ENCODE data around the gene NUP35. TPM values are rescaled to one million over a fixed set of nuclear protein-coding genes. Genes with fewer than 3 reads are reported as not detected.
A peak's percentile ranks its signal among the peaks of the same experiment; 100 is the strongest.

The NUP35 gene
- total RNA-seq, 2 donors from 2014 or later = 4.0 to 6.2 TPM

DNA sequence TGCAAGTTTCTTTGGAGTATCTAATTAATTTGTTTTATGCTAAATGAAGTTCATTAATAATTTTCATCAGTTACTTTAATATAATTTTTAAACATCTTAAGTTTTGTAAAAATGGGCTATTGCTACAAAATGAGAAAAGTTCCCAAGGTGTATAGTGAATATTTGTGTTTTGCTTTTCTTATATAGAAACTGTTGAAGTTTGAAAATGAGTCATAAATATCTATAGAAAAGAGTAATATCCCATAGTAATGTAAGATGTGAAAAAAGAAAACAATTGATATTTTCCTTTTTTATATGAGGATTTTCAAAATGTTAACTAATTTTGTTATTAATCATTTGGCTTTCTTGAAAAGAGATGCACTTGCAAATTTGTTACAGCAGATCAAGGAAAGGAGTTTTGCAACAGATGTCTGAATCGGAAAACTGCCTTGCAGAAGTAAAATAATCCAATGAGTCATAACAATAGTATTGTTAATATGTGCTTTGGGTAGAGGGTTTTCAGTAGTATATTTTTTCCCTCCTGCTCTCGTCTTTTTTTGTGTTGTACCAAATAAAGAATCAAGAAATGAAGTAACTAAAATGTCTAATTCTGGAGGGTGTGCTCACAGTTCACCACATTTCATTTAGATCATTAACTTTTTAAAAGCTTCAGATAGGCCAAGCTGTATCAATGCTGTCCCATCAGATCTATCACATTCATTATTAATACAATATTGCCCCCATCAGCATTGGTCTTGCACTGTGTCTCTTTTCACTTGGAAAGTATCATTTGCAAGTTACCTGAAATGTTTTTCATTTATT lies 30.2 kb upstream of the NUP35 start:
- DNase-seq (no peak), ATAC-seq (no peak)
- no peaks in the 10 kb centered on the region for H3K4me1 ChIP-seq
- no peak overlapping the region for H3K27ac ChIP-seq
- no peaks in the 10 kb centered on the region for H3K27me3 ChIP-seq
- TF ChIP-seq, protein P1, sequence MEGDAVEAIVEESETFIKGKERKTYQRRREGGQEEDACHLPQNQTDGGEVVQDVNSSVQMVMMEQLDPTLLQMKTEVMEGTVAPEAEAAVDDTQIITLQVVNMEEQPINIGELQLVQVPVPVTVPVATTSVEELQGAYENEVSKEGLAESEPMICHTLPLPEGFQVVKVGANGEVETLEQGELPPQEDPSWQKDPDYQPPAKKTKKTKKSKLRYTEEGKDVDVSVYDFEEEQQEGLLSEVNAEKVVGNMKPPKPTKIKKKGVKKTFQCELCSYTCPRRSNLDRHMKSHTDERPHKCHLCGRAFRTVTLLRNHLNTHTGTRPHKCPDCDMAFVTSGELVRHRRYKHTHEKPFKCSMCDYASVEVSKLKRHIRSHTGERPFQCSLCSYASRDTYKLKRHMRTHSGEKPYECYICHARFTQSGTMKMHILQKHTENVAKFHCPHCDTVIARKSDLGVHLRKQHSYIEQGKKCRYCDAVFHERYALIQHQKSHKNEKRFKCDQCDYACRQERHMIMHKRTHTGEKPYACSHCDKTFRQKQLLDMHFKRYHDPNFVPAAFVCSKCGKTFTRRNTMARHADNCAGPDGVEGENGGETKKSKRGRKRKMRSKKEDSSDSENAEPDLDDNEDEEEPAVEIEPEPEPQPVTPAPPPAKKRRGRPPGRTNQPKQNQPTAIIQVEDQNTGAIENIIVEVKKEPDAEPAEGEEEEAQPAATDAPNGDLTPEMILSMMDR (IDR thresholded peaks at IDR 0.05) = peak in 5 of 7 experiments; percentile 14 to 44 (median 37)
- no peak for TF ChIP-seq POLR2A (IDR thresholded peaks at IDR 0.05)
- intact Hi-C loops (cut with DNase I) = no loop called here
- H3K4me3 ChIP-seq = no peak overlapping the region
- 52 to 58% methylated on average over 2 of the region's 2 CpGs for WGBS, 2 donors
- H3K36me3 ChIP-seq (replicated peaks in 1 of 2; ENCODE audit: insufficient read depth in 1 of 2, low read depth in 2 of 2) = no peaks in the 10 kb centered on the region
- no peaks in the 10 kb centered on the region for H3K9me3 ChIP-seq

DNA sequence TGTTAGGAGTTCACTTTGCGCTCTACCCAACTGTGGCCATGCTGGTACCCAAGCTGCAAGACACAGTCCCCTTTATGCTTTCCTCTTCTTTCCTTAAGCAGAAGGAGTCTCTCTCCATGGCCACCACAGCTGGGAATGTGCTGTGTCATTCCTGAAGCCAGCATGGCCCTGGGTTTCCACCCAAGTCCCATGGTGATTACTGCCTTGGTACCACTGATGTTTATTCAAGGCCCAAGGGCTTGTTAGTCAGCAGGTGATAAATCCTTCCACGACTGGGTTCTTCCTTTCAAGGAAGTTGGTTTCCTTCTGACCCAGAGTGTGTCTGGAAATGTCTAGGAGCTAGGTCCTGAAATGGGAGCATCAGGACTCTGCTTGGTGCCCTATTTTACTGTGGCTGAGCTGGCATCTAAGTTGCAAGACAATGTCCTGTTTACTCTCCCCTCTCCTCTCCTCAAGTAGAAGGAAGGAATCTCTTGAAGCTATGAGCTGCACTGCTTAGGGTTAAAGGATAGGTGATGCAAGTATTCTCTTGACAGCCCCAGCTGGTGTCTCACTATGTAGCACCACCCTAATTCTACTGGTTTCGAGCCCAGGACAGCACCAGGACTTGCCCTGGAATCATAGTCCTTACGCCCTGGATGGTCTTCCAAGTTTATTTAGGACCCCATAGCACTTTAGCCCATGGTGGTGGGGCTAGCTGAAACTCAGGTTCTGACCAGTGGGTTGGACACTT lies 18.7 kb upstream of the NUP35 start:
- no peaks in the 10 kb centered on the region for H3K4me1 ChIP-seq
- H3K4me3 ChIP-seq = no peak overlapping the region
- no peak for DNase-seq
- WGBS, 2 donors = 72 to 73% methylated on average over 4 of the region's 4 CpGs
- no peaks in the 10 kb centered on the region for H3K36me3 ChIP-seq (replicated peaks in 1 of 2; ENCODE audit: insufficient read depth in 1 of 2, low read depth in 2 of 2)
- H3K27me3 ChIP-seq = no peaks in the 10 kb centered on the region
- TF ChIP-seq, protein P1 (IDR thresholded peaks at IDR 0.05) = no peak
- TF ChIP-seq POLR2A (IDR thresholded peaks at IDR 0.05) = no peak
- H3K9me3 ChIP-seq = no peaks in the 10 kb centered on the region
- no peak overlapping the region for H3K27ac ChIP-seq
- no peak for ATAC-seq
- intact Hi-C loops (cut with DNase I) = no loop called here

DNA sequence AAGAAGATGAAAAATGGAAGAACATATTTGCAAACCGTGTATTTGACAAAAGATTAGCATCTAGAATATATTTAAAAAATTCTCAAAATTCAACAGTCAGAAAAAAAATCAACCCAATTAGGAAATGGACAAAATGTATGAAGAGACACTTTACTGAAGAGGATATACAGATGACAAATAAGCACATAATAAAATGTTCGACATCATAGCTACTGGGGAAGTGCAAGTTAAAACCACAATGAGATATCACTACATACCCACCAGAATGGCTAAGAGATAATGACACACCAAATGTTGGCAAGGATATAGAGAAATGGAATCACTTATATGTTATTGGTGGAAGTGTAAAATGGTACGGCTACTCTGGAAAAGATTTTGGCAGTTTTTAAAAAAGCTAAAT lies 11.7 kb upstream of the NUP35 start:
- no peaks in the 10 kb centered on the region for H3K27me3 ChIP-seq
- no peaks in the 10 kb centered on the region for H3K9me3 ChIP-seq
- no peak overlapping the region for H3K4me3 ChIP-seq
- no peak for TF ChIP-seq POLR2A (IDR thresholded peaks at IDR 0.05)
- TF ChIP-seq, protein P1 (IDR thresholded peaks at IDR 0.05) = no peak
- H3K36me3 ChIP-seq (replicated peaks in 1 of 2; ENCODE audit: insufficient read depth in 1 of 2, low read depth in 2 of 2) = no peaks in the 10 kb centered on the region
- H3K4me1 ChIP-seq = no peaks in the 10 kb centered on the region
- intact Hi-C loops (cut with DNase I) = no loop called here
- ATAC-seq (no peak), DNase-seq (no peak)
- H3K27ac ChIP-seq = no peak overlapping the region
- WGBS, 2 donors = 70 to 82% methylated on average over 3 of the region's 3 CpGs

DNA sequence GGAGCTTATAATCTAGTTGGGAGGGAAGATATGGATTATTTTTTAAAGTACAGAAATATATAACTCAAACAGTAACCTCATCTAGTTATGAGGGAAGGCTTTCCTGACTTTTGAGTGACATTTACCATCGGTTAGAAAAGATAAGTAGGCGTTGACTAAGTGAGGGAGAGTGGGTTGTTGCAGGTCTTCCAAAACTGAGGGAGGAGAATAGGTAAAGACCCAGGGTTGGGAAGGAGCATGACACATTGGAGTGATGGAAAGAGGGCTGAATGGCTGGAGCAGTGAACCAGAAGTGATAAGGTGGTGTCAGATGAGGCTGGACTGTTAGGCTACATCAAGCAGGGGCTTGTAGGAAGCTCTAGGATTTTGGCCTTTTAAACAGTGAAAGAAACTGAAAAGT lies 10.6 kb upstream of the NUP35 start:
- H3K4me3 ChIP-seq = no peak overlapping the region
- intact Hi-C loops (cut with DNase I) = no loop called here
- no peaks in the 10 kb centered on the region for H3K4me1 ChIP-seq
- 25 to 52% methylated on average over 2 of the region's 2 CpGs for WGBS, 2 donors
- no peaks in the 10 kb centered on the region for H3K27me3 ChIP-seq
- no peak for DNase-seq
- H3K27ac ChIP-seq = no peak overlapping the region
- TF ChIP-seq POLR2A (IDR thresholded peaks at IDR 0.05) = no peak
- TF ChIP-seq, protein P1 (IDR thresholded peaks at IDR 0.05) = no peak
- ATAC-seq = no peak
- no peaks in the 10 kb centered on the region for H3K9me3 ChIP-seq
- no peaks in the 10 kb centered on the region for H3K36me3 ChIP-seq (replicated peaks in 1 of 2; ENCODE audit: insufficient read depth in 1 of 2, low read depth in 2 of 2)
